HG03354 (cell line): ENCODE measurements around the gene CD52.

Experiments
- ATAC-seq: cut with Tn5 transposase; IDR thresholded peaks from one replicate; pipeline ENCODE4 v1.9.1; 2021; ENCODE audit warnings: mild to moderate bottlenecking; ENCODE audit not compliant: unreplicated experiment, poor library complexity, severe bottlenecking

The CD52 gene

GRCh38 chr1:26351590-26352337 is 34.0 kb downstream of the CD52 start:
- no peak for ATAC-seq

- ATAC-seq = no peak
Observed at GRCh38 chr1:26352338-26352679, 34.6 kb downstream of the CD52 start.

GRCh38 chr1:26353210-26353859 is 35.6 kb downstream of the CD52 start:
- no peak for ATAC-seq

GRCh38 chr1:26353976-26354820 is 36.4 kb downstream of the CD52 start, which contains the start of gene CRYBG2:
TSS of gene CRYBG2 (minus strand) at chr1:26354130. CDS start at chr1:26346657, 7,473 bp downstream.
- ATAC-seq = no peak

- ATAC-seq = no peak
Observed at GRCh38 chr1:26354972-26355371, 37.2 kb downstream of the CD52 start.

- ATAC-seq = no peak
Observed at GRCh38 chr1:26356106-26356505, 38.3 kb downstream of the CD52 start.

GRCh38 chr1:26357121-26357602 is 39.4 kb downstream of the CD52 start:
- no peak for ATAC-seq

GRCh38 chr1:26358411-26359384 is 40.9 kb downstream of the CD52 start:
- ATAC-seq = no peak

GRCh38 chr1:26359981-26360806 is 42.4 kb downstream of the CD52 start:
- no peak for ATAC-seq

GRCh38 chr1:26360807-26361604 is 43.2 kb downstream of the CD52 start:
- no peak for ATAC-seq

- no peak for ATAC-seq
Observed at GRCh38 chr1:26361605-26362122, 43.9 kb downstream of the CD52 start.

- ATAC-seq = no peak
Observed at GRCh38 chr1:26362331-26362730, 44.6 kb downstream of the CD52 start.

- peak; percentile 49 for ATAC-seq
Observed at GRCh38 chr1:26363549-26364448, 46.0 kb downstream of the CD52 start.

GRCh38 chr1:26364956-26365355 is 47.2 kb downstream of the CD52 start:
- ATAC-seq = no peak

- ATAC-seq = no peak
Observed at GRCh38 chr1:26367441-26367840, 49.7 kb downstream of the CD52 start.

- ATAC-seq = no peak
Observed at GRCh38 chr1:26368006-26368405, 50.2 kb downstream of the CD52 start.

- no peak for ATAC-seq
Observed at GRCh38 chr1:26368486-26368885, 50.7 kb downstream of the CD52 start.
